K562 (cell line): ENCODE data around the gene CACNA2D2. TPM values are rescaled to one million over a fixed set of nuclear protein-coding genes. Genes with fewer than 3 reads are reported as not detected.

Experiments used
- WHSC1 ChIP-seq: IDR thresholded peaks from one replicate; pipeline ENCODE4 v1.6.1; 2012; ENCODE audit warnings: low read length, control low read depth, inconsistent platforms
- ZNF586 ChIP-seq: fragments of 450-650 bp; formaldehyde crosslinking; conservative IDR thresholded peaks from 2 replicates; pipeline ENCODE4 v1.4.0; 2020; ENCODE audit warnings: mild to moderate bottlenecking, moderate library complexity
- ZNF79 ChIP-seq: fragments of 250-450 bp; sonication (Bioruptor Pico); IDR thresholded peaks from 2 replicates; pipeline ENCODE4 v1.4.0; 2020; ENCODE audit warnings: low read depth, mild to moderate bottlenecking, moderate library complexity
- polyA plus RNA-seq, 8 experiments: library from polyadenylated mRNA; depleted of rRNA in 4 of 8; stranded (reverse) in 5 of 8; unstranded in 3 of 8; fragments of >200 nt; fragmentation: Nextera tagmentation in 2 of 8; fragmentation: Illumina TruSeq in 1 of 8; extraction: Ambion mirVana in 2 of 8; extraction: Trizol in 1 of 8; gene quantifications; 2 replicates each; pipeline versions ENCODE4 v1.2.1 to v1.2.3, GENCODE V29; 2011 to 2014; ENCODE audit warnings: inconsistent platforms in 1 of 8, missing spikeins in 1 of 8
- total RNA-seq, 7 experiments: library from RNA; depleted of rRNA in 6 of 7; stranded (reverse); fragments of >200 nt in 6 of 7; fragmentation: Illumina TruSeq in 2 of 7; extraction: Trizol in 2 of 7; gene quantifications; 2 replicates each; pipeline versions ENCODE4 v1.2.1 to v1.2.3, GENCODE V29; 2011 to 2021; ENCODE audit warnings: low replicate concordance in 1 of 7
- TF ChIP-seq, protein P1 (sequence below): fragments of 250-450 bp; sonication (Bioruptor Pico); IDR thresholded peaks from 2 replicates; pipeline ENCODE4 v1.4.0; 2020; ENCODE audit warnings: mild to moderate bottlenecking, moderate library complexity, borderline replicate concordance
- TF ChIP-seq, protein P2 (sequence below), 2 experiments: fragments of 450-650 bp; IDR thresholded peaks; 2 replicates each; pipeline ENCODE4 v1.6.1; 2016; ENCODE audit warnings: mild to moderate bottlenecking in 2 of 2, borderline replicate concordance in 1 of 2, low read depth in 1 of 2, moderate library complexity in 1 of 2
- TF ChIP-seq, protein P3 (sequence below), 3 experiments: fragments of 200-800 bp in 1 of 3; sonication (Bioruptor generic) in 1 of 3; sonication (generic) in 1 of 3; formaldehyde crosslinking in 1 of 3; IDR thresholded peaks; 2 replicates each; pipeline versions ENCODE4 v1.6.1 to v1.8.0; 2016 to 2022; ENCODE audit warnings: mild to moderate bottlenecking in 2 of 3, missing compliant biosample characterization in 2 of 3, missing genetic modification characterization in 2 of 3, missing genetic modification reagents in 1 of 3
- TF ChIP-seq, protein P4 (sequence below): sonication (generic); formaldehyde crosslinking; IDR thresholded peaks from 2 replicates; pipeline ENCODE4 v1.8.0; 2023; ENCODE audit warnings: mild to moderate bottlenecking, missing genetic modification reagents

Gene CACNA2D2
- total and polyA plus RNA-seq, 9 of the 15 experiments (the other 6 are each of a cell fraction or from before 2014, with no cell fraction given) = 0.11 to 0.58 (median 0.36) TPM; not detected in 2

DNA sequence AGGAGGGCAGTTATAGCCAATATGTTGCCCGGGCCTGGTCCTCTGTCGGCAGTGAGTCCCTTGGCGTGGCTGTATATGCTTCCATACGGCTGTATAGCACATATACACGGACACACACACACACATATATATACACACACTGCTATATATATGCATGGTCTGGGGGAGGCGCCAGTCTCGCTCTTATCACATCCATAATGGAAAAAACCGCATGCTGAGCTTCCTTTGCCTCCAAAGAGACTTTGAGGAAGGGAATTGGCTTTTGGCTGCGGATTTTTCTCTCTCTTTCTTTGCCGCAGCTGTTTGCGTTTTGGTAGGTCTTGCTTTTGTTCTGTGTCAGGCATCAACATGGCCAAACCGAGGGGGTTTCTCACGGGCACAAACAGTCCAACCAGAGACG lies 132.8 kb downstream of the CACNA2D2 start (continued):
- TF ChIP-seq, protein P1, sequence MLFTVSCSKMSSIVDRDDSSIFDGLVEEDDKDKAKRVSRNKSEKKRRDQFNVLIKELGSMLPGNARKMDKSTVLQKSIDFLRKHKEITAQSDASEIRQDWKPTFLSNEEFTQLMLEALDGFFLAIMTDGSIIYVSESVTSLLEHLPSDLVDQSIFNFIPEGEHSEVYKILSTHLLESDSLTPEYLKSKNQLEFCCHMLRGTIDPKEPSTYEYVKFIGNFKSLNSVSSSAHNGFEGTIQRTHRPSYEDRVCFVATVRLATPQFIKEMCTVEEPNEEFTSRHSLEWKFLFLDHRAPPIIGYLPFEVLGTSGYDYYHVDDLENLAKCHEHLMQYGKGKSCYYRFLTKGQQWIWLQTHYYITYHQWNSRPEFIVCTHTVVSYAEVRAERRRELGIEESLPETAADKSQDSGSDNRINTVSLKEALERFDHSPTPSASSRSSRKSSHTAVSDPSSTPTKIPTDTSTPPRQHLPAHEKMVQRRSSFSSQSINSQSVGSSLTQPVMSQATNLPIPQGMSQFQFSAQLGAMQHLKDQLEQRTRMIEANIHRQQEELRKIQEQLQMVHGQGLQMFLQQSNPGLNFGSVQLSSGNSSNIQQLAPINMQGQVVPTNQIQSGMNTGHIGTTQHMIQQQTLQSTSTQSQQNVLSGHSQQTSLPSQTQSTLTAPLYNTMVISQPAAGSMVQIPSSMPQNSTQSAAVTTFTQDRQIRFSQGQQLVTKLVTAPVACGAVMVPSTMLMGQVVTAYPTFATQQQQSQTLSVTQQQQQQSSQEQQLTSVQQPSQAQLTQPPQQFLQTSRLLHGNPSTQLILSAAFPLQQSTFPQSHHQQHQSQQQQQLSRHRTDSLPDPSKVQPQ (CRISPR knock-in tag) = no peak
- TF ChIP-seq ZNF79 (CRISPR knock-in tag) (no peak), WHSC1 (no peak), ZNF586 (CRISPR knock-in tag) (no peak)
- TF ChIP-seq, protein P2, sequence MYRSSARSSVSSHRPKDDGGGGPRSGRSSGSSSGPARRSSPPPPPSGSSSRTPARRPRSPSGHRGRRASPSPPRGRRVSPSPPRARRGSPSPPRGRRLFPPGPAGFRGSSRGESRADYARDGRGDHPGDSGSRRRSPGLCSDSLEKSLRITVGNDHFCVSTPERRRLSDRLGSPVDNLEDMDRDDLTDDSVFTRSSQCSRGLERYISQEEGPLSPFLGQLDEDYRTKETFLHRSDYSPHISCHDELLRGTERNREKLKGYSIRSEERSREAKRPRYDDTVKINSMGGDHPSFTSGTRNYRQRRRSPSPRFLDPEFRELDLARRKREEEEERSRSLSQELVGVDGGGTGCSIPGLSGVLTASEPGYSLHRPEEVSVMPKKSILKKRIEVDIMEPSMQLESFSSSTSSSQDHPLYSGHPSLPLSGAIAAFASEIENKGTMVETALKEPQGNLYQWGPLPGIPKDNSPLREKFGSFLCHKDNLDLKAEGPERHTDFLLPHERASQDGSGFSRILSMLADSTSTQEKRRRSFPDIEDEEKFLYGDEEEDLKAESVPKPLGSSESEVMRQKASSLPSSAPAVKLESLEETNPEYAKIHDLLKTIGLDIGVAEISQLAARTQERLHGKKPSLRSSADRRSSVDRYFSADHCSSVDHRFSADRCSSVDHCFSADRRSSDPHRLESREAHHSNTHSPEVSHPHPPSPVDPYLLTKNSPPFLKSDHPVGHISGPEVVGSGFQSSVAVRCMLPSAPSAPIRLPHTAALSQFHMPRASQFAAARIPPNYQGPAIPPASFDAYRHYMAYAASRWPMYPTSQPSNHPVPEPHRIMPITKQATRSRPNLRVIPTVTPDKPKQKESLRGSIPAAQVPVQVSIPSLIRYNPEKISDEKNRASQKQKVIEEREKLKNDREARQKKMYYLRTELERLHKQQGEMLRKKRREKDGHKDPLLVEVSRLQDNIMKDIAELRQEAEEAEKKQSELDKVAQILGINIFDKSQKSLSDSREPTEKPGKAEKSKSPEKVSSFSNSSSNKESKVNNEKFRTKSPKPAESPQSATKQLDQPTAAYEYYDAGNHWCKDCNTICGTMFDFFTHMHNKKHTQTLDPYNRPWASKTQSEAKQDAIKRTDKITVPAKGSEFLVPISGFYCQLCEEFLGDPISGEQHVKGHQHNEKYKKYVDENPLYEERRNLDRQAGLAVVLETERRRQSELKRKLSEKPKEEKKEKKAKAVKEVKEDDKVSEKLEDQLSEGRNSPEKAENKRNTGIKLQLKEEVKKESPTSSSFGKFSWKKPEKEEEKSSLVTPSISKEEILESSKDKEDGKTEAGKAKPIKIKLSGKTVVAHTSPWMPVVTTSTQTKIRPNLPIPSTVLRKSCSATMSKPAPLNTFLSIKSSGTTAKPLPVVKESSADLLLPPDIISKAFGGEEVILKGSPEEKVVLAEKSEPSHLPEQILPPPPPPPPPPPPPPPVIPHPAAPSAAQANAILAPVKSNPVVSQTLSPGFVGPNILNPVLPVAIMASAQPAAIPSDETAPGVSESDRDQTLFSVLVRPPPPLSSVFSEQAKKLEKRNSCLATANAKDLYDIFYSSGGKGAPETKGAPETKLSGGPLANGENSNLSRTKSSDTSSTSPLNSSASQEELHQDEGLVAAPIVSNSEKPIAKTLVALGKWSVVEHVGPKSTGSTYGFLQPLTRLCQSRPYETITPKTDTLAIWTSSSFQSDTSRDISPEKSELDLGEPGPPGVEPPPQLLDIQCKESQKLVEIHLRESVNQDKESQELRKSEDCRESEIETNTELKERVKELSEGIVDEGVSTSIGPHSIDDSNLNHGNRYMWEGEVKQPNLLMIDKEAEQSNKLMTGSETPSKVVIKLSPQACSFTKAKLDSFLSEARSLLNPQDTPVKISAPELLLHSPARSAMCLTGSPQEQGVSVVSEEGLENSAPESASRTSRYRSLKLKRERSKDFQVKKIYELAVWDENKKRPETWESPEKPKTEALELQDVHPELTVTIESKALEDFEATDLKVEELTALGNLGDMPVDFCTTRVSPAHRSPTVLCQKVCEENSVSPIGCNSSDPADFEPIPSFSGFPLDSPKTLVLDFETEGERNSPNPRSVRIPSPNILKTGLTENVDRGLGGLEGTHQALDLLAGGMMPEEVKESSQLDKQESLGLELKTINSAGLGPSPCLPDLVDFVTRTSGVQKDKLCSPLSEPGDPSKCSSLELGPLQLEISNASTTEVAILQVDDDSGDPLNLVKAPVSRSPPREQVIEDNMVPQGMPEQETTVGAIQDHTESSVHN (IDR thresholded peaks at IDR 0.05; ENCODE audit: borderline replicate concordance in 1 of 2, low read depth in 1 of 2) = no peak
- TF ChIP-seq, protein P3, sequence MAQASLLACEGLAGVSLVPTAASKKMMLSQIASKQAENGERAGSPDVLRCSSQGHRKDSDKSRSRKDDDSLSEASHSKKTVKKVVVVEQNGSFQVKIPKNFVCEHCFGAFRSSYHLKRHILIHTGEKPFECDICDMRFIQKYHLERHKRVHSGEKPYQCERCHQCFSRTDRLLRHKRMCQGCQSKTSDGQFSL (CRISPR knock-in tag; IDR thresholded peaks at IDR 0.05) = no peak
- TF ChIP-seq, protein P3 (tag; IDR thresholded peaks at IDR 0.05) = no peak
- TF ChIP-seq, protein P4, sequence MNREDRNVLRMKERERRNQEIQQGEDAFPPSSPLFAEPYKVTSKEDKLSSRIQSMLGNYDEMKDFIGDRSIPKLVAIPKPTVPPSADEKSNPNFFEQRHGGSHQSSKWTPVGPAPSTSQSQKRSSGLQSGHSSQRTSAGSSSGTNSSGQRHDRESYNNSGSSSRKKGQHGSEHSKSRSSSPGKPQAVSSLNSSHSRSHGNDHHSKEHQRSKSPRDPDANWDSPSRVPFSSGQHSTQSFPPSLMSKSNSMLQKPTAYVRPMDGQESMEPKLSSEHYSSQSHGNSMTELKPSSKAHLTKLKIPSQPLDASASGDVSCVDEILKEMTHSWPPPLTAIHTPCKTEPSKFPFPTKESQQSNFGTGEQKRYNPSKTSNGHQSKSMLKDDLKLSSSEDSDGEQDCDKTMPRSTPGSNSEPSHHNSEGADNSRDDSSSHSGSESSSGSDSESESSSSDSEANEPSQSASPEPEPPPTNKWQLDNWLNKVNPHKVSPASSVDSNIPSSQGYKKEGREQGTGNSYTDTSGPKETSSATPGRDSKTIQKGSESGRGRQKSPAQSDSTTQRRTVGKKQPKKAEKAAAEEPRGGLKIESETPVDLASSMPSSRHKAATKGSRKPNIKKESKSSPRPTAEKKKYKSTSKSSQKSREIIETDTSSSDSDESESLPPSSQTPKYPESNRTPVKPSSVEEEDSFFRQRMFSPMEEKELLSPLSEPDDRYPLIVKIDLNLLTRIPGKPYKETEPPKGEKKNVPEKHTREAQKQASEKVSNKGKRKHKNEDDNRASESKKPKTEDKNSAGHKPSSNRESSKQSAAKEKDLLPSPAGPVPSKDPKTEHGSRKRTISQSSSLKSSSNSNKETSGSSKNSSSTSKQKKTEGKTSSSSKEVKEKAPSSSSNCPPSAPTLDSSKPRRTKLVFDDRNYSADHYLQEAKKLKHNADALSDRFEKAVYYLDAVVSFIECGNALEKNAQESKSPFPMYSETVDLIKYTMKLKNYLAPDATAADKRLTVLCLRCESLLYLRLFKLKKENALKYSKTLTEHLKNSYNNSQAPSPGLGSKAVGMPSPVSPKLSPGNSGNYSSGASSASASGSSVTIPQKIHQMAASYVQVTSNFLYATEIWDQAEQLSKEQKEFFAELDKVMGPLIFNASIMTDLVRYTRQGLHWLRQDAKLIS = no peak
